Neuronal stem cell (in vitro differentiated cells): ENCODE results near the gene SLC40A1.

Experiments used
- DNase-seq: peaks from one replicate; pipeline ENCODE4 v3.0.0-alpha.2; 2013; ENCODE audit warnings: low spot score
- H2AFZ ChIP-seq: one replicate; pipeline ENCODE4 v1.6.1; 2013; ENCODE audit warnings: mild to moderate bottlenecking, low read length, inconsistent platforms
- H2AK5ac ChIP-seq: 2 replicates; pipeline ENCODE4 v1.6.1; 2013; ENCODE audit warnings: low read depth, mild to moderate bottlenecking, inconsistent platforms, low read length, moderate library complexity, mixed read lengths
- H2BK120ac ChIP-seq: 2 replicates; pipeline ENCODE4 v1.6.1; 2013; ENCODE audit warnings: low read depth, mild to moderate bottlenecking, inconsistent platforms, low read length, moderate library complexity, mixed read lengths
- H2BK12ac ChIP-seq: one replicate; pipeline ENCODE4 v1.6.1; 2013; ENCODE audit warnings: low read length, inconsistent platforms
- H2BK15ac ChIP-seq: 2 replicates; pipeline ENCODE4 v1.6.1; 2013; ENCODE audit warnings: mild to moderate bottlenecking, low read length, inconsistent platforms, mixed read lengths
- H2BK5ac ChIP-seq: one replicate; pipeline ENCODE4 v1.6.1; 2013; ENCODE audit warnings: inconsistent platforms, mild to moderate bottlenecking, low read length, moderate library complexity
- H3K14ac ChIP-seq: one replicate; pipeline ENCODE4 v1.6.1; 2013; ENCODE audit warnings: low read length, inconsistent platforms
- H3K18ac ChIP-seq: 2 replicates; pipeline ENCODE4 v1.6.1; 2013; ENCODE audit warnings: low read length, inconsistent platforms
- H3K23ac ChIP-seq: 2 replicates; pipeline ENCODE4 v1.6.1; 2013; ENCODE audit warnings: low read depth, mild to moderate bottlenecking, mixed read lengths, low read length, inconsistent platforms; ENCODE audit not compliant: poor library complexity
- H3K27ac ChIP-seq: replicated peaks from 3 replicates; pipeline ENCODE4 v1.5.1; 2013; ENCODE audit warnings: low read length, inconsistent platforms
- H3K27me3 ChIP-seq, 3 experiments: 2 replicates each; pipeline ENCODE4 v1.6.1; 2013; ENCODE audit warnings: low read length in 3 of 3, mild to moderate bottlenecking in 2 of 3, inconsistent platforms in 1 of 3, low read depth in 1 of 3, mixed read lengths in 1 of 3, moderate library complexity in 1 of 3; ENCODE audit not compliant: control insufficient read depth in 3 of 3, insufficient read depth in 3 of 3
- H3K36me3 ChIP-seq, 2 donors: replicated peaks in 1 of 2; 2 replicates each; pipeline ENCODE4 v1.6.1; 2013; ENCODE audit warnings: low read length in 2 of 2; ENCODE audit not compliant: control insufficient read depth in 2 of 2, insufficient read depth in 2 of 2
- H3K4ac ChIP-seq: 2 replicates; pipeline ENCODE4 v1.6.1; 2013; ENCODE audit warnings: inconsistent platforms, mild to moderate bottlenecking, low read length, moderate library complexity
- H3K4me1 ChIP-seq, 2 donors: 1 replicate in 1 of 2; 2 replicates in 1 of 2; pipeline ENCODE4 v1.6.1; 2013; ENCODE audit warnings: low read length in 2 of 2, low read depth in 1 of 2; ENCODE audit not compliant: control insufficient read depth in 2 of 2, insufficient read depth in 1 of 2
- H3K4me2 ChIP-seq: one replicate; pipeline ENCODE4 v1.6.1; 2013; ENCODE audit warnings: mild to moderate bottlenecking, low read length, inconsistent platforms; ENCODE audit not compliant: insufficient read depth, poor library complexity, severe bottlenecking
- H3K4me3 ChIP-seq, 2 donors: 2 replicates each; pipeline ENCODE4 v1.5.1; 2013; ENCODE audit warnings: low read length in 2 of 2, mild to moderate bottlenecking in 2 of 2, inconsistent platforms in 1 of 2, moderate library complexity in 1 of 2
- H3K79me1 ChIP-seq: one replicate; pipeline ENCODE4 v1.6.1; 2013; ENCODE audit warnings: low read depth, mild to moderate bottlenecking, inconsistent platforms, low read length, moderate library complexity
- H3K9ac ChIP-seq: one replicate; pipeline ENCODE4 v1.6.1; 2013; ENCODE audit warnings: mild to moderate bottlenecking, low read depth, low read length, inconsistent platforms; ENCODE audit not compliant: poor library complexity
- H3K9me3 ChIP-seq, 2 donors: replicated peaks in 1 of 2; 2 replicates each; pipeline versions ENCODE3 to v1.6.1; 2013; ENCODE audit warnings: low read length in 2 of 2, mild to moderate bottlenecking in 2 of 2, inconsistent platforms in 1 of 2, low read depth in 1 of 2, mixed read lengths in 1 of 2, moderate library complexity in 1 of 2; ENCODE audit not compliant: control insufficient read depth in 2 of 2, insufficient read depth in 1 of 2
- H4K8ac ChIP-seq: one replicate; pipeline ENCODE4 v1.6.1; 2013; ENCODE audit warnings: low read depth, mild to moderate bottlenecking, inconsistent platforms, low read length, moderate library complexity
- H4K91ac ChIP-seq: one replicate; pipeline ENCODE4 v1.6.1; 2013; ENCODE audit warnings: low read length, low read depth, mild to moderate bottlenecking, inconsistent platforms; ENCODE audit not compliant: poor library complexity
- WGBS, 2 donors: extraction: QIAGEN DNeasy Blood & Tissue Kit; methylation state at CpG; one replicate each; pipeline ENCODE4 v1.1.7; 2013; ENCODE audit warnings: missing lambda C conversion rate in 2 of 2, mixed read lengths in 1 of 2; ENCODE audit not compliant: insufficient read length in 2 of 2, insufficient replicate concordance in 1 of 2; ENCODE audit errors: extremely low coverage in 2 of 2; 5-methylcytosine and 5-hydroxymethylcytosine counted together

SLC40A1 gene

DNA sequence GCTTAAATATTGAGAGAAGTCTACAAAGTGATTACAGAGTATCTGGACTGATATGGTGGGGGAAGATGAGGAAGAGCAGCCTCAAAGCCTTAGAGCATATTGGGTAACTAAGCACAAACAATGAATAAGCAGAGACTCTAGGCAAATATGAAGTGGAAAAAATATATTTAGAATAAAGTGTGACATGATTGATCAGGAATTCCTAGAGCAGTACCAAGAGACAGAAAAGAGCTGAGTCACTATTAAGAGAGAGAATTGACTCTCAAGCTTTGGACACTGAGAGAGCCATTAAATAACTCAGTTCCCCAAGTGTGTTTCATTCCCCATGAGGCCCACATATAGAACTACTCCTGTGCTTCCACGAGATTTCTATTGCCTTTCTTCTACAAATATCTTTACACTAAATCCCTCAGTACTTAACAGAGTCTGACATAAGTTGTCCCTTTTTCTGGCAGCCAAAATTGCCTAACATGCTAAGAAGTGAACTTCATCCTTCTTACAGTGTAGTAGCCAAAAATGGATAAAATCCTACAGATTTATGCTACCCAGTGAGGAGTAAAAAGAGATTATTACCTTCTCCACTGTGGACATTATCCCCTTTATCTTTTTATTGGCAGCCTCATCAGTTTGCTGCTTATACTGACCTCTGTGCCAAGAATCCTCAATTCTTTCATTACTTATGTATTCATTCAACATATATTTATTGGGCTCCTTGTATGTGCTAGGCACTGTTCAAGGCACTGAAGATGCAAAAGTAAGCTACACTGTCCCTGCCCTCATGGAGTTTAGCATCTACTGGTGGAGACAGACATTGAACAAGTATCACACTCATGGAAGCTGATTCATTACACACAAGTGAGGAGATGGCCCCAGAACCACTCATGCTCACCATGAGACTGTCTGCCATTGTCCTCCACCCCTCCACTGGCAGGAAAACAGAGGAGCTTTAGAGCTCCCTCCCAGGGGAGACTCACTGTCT, 45.4 kb downstream of the SLC40A1 start:
- Histone ChIP-seq H3K27ac (no peak overlapping the region), H3K18ac (no peak overlapping the region), H3K23ac (no peak overlapping the region), H2AK5ac (no peak overlapping the region), H3K4ac (no peak overlapping the region), H3K4me1 (no peaks in the 10 kb centered on the region), H4K8ac (no peak overlapping the region), H3K9me3 (no peaks in the 10 kb centered on the region), H4K91ac (no peak overlapping the region), H2BK15ac (no peak overlapping the region), H2BK120ac (no peak overlapping the region), H3K9ac (no peak overlapping the region), H3K27me3 (no peaks in the 10 kb centered on the region), H3K4me2 (no peak overlapping the region), H3K4me3 (no peak overlapping the region), H2AFZ (no peak overlapping the region), H2BK12ac (no peak overlapping the region), H3K36me3 (no peaks in the 10 kb centered on the region), H3K79me1 (no peaks in the 10 kb centered on the region), H3K14ac (no peak overlapping the region), H2BK5ac (no peak overlapping the region)
- WGBS, 2 donors, result no CpG with 5 or more reads among the region's 1 CpG
- DNase-seq, result no peak

- no peak overlapping the region for H2BK120ac ChIP-seq
- no peak for DNase-seq
- no peak overlapping the region for H3K14ac ChIP-seq
- no peak overlapping the region for H4K91ac ChIP-seq
- no peak overlapping the region for H4K8ac ChIP-seq
- H3K18ac ChIP-seq, result no peak overlapping the region
- H3K4me3 ChIP-seq, result no peak overlapping the region
- no peak overlapping the region for H3K4ac ChIP-seq
- no peak overlapping the region for H3K9ac ChIP-seq
- no peaks in the 10 kb centered on the region for H3K4me1 ChIP-seq
- H3K27ac ChIP-seq, result no peak overlapping the region
- no peak overlapping the region for H3K23ac ChIP-seq
- no peak overlapping the region for H2BK12ac ChIP-seq
- no CpG with 5 or more reads among the region's 6 CpGs for WGBS, 2 donors
- H3K36me3 ChIP-seq, result no peaks in the 10 kb centered on the region
- no peaks in the 10 kb centered on the region for H3K9me3 ChIP-seq
- H3K4me2 ChIP-seq, result no peak overlapping the region
- no peaks in the 10 kb centered on the region for H3K27me3 ChIP-seq
- no peak overlapping the region for H2AK5ac ChIP-seq
- no peak overlapping the region for H2AFZ ChIP-seq
- no peak overlapping the region for H2BK5ac ChIP-seq
- H2BK15ac ChIP-seq, result no peak overlapping the region
- no peaks in the 10 kb centered on the region for H3K79me1 ChIP-seq
These were observed 47.1 kb downstream of the SLC40A1 start for GRCh38 chr2:189533288-189534035.

DNA sequence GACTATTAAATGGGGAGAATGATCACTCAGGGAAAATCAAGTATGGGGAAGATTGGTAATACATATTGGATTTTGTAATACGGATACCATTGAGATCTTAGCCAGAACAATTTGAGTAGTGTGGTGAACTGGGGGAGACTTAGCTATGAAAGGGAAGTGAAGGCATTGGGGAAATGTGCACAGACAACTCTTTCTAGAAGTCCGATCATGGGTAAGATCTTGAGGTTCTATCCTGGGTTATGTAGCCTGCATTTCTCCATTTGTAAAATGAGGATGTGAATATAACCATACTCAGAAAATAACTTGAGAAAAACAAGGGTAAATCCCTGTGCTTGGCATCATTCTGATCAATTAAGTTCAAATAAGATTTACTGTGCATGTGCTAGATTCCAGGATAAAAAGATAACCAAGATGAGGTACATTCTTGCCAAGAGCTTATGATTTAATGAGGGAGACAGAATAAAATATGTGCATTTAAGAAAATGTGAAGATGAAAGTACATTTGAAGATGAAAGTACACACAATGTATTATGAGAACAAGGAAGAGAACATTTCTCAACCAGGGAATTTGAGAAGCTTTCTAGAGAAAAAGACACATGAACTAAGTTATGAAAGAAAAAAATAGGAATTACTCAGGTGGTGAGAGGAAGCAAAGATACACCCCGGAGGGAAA, 49.5 kb downstream of the SLC40A1 start:
- H2BK5ac ChIP-seq, result no peak overlapping the region

More for the DNA sequence above, 49.5 kb downstream of the SLC40A1 start:
- H3K4me3 ChIP-seq, result no peak overlapping the region
- no peak overlapping the region for H2BK12ac ChIP-seq
- H3K79me1 ChIP-seq, result no peaks in the 10 kb centered on the region
- H3K36me3 ChIP-seq, result no peaks in the 10 kb centered on the region
- H4K8ac ChIP-seq, result no peak overlapping the region
- H3K27ac ChIP-seq, result no peak overlapping the region
- H3K9me3 ChIP-seq, result no peaks in the 10 kb centered on the region
- no peaks in the 10 kb centered on the region for H3K4me1 ChIP-seq
- H3K4ac ChIP-seq, result no peak overlapping the region
- no peak overlapping the region for H3K14ac ChIP-seq
- no peak for DNase-seq
- H3K27me3 ChIP-seq, result no peaks in the 10 kb centered on the region
- no peak overlapping the region for H3K9ac ChIP-seq
- H3K18ac ChIP-seq, result no peak overlapping the region
- H2AK5ac ChIP-seq, result no peak overlapping the region
- H2AFZ ChIP-seq, result no peak overlapping the region
- no peak overlapping the region for H3K4me2 ChIP-seq
- H4K91ac ChIP-seq, result no peak overlapping the region
- no peak overlapping the region for H2BK120ac ChIP-seq
- no peak overlapping the region for H2BK15ac ChIP-seq
- no peak overlapping the region for H3K23ac ChIP-seq
- no CpG with 5 or more reads among the region's 3 CpGs for WGBS, 2 donors
